ENCODE results near the gene CNTNAP2. TPM values are rescaled to one million over a fixed set of nuclear protein-coding genes. Genes with fewer than 3 reads are reported as not detected.

CNTNAP2 gene
- total RNA-seq, 1 experiment from 2014 or later, result 64.5 TPM

DNA sequence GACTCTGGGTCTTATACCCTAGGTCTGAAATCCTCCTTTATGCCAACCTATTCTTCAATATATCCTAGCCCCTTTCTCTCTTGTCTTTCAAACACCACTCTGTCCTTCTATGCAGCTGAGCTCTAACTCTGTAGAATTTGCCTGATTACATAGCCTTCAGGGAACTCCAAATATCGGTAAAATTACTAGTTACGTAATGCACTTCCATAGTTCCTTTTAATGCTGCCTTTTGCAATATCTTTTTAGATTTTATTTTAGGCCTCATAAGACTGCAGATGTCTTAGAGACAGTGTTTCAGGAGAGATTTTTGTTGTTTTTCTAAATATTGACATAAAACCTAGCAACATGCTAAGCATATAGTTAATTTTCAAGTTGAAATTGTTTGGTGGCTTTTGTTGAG lies 924.8 kb downstream of the CNTNAP2 start:
- H3K27ac ChIP-seq (ENCODE audit: insufficient read length, low read depth, low read length), result no peak overlapping the region
- H3K14ac ChIP-seq (ENCODE audit: insufficient read depth, low read length), result no peak overlapping the region
- H3K4me2 ChIP-seq (ENCODE audit: insufficient read depth, insufficient read length, low read length), result no peak overlapping the region
- H2AK5ac ChIP-seq (ENCODE audit: insufficient read length, low read length), result no peak overlapping the region
- Mint-ChIP-seq H3K27me3 (ENCODE audit: low read depth) (no peaks in the 10 kb centered on the region), H3K4me1 (peaks cover 3 to 5% of the 10 kb centered on the region in 2 experiments; a peak in 3 of 4 replicates), H3K9me3 (peaks cover 2% of the 10 kb centered on the region in 2 experiments; a peak in 3 of 5 replicates), H3K36me3 (ENCODE audit: insufficient read depth in 1 of 3, low read depth in 3 of 3) (peaks cover 0 to 1% (median 0%) of the 10 kb centered on the region in 3 experiments; a peak in 1 of 7 replicates), H3K4me3 (no peak overlapping the region), H3K27ac (no peak overlapping the region)
- H3K23ac ChIP-seq (ENCODE audit: insufficient read length, low read depth, low read length), result no peak overlapping the region
- H3K79me2 ChIP-seq (ENCODE audit: insufficient read depth, low read length), result no peaks in the 10 kb centered on the region
- no peaks in the 10 kb centered on the region for H3K27me3 ChIP-seq (ENCODE audit: insufficient read depth, low read length)
- no peak overlapping the region for H2BK5ac ChIP-seq (ENCODE audit: insufficient read length, low read length)
- H4K91ac ChIP-seq (ENCODE audit: insufficient read length, low read depth, low read length), result no peak overlapping the region
- H2AFZ ChIP-seq (ENCODE audit: low read length), result no peak overlapping the region
- DNase-seq, result no peak
- no peak overlapping the region for H3K56ac ChIP-seq (ENCODE audit: insufficient read length, low read depth, low read length)
- no peaks in the 10 kb centered on the region for H4K20me1 ChIP-seq (ENCODE audit: control insufficient read depth, insufficient read depth, insufficient read length)
- TF ChIP-seq, protein P1, sequence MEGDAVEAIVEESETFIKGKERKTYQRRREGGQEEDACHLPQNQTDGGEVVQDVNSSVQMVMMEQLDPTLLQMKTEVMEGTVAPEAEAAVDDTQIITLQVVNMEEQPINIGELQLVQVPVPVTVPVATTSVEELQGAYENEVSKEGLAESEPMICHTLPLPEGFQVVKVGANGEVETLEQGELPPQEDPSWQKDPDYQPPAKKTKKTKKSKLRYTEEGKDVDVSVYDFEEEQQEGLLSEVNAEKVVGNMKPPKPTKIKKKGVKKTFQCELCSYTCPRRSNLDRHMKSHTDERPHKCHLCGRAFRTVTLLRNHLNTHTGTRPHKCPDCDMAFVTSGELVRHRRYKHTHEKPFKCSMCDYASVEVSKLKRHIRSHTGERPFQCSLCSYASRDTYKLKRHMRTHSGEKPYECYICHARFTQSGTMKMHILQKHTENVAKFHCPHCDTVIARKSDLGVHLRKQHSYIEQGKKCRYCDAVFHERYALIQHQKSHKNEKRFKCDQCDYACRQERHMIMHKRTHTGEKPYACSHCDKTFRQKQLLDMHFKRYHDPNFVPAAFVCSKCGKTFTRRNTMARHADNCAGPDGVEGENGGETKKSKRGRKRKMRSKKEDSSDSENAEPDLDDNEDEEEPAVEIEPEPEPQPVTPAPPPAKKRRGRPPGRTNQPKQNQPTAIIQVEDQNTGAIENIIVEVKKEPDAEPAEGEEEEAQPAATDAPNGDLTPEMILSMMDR (conservative IDR thresholded peaks at IDR 0.05), result no peak
- no peak overlapping the region for H3K4ac ChIP-seq (ENCODE audit: low read depth, low read length)
- H2BK120ac ChIP-seq (ENCODE audit: low read depth, low read length, poor library complexity, severe bottlenecking), result no peak overlapping the region
- H3K4me1 ChIP-seq (ENCODE audit: insufficient read depth, low read length), result no peaks in the 10 kb centered on the region
- no peak overlapping the region for H4K5ac ChIP-seq (ENCODE audit: insufficient read length, low read depth, low read length)
- H3K9me3 ChIP-seq (ENCODE audit: control insufficient read depth, low read depth, low read length), result no peaks in the 10 kb centered on the region
- no peak overlapping the region for H4K8ac ChIP-seq (replicated peaks; ENCODE audit: insufficient read length, low read depth, low read length)
- no peak overlapping the region for H2BK20ac ChIP-seq (ENCODE audit: low read depth, low read length, poor library complexity, severe bottlenecking)
- H3K9ac ChIP-seq (ENCODE audit: extremely low read depth, insufficient read length, low read length), result no peak overlapping the region
- H2BK12ac ChIP-seq (ENCODE audit: insufficient read length, low read depth, low read length), result no peak overlapping the region
- H3T11ph ChIP-seq (ENCODE audit: low read length), result no peak overlapping the region
- no peak overlapping the region for H2BK15ac ChIP-seq (ENCODE audit: low read depth, low read length)
- H3K18ac ChIP-seq (ENCODE audit: insufficient read length, low read depth, low read length), result no peak overlapping the region
- no peaks in the 10 kb centered on the region for H3K23me2 ChIP-seq (ENCODE audit: insufficient read length, low read depth, low read length, poor library complexity, severe bottlenecking)
- no CpG with 5 or more reads among the region's 2 CpGs for WGBS (ENCODE audit: extremely low coverage, insufficient read length, low lambda C conversion rate)
- no peaks in the 10 kb centered on the region for H3K79me1 ChIP-seq (ENCODE audit: insufficient read depth, low read depth, low read length, poor library complexity, severe bottlenecking)
